ENCODE measurements around the gene NET1. TPM values are rescaled to one million over a fixed set of nuclear protein-coding genes. Genes with fewer than 3 reads are reported as not detected.

Gene NET1
- total and polyA plus RNA-seq, 2 donors (not counting 3 experiments of a cell fraction or from before 2014, with no cell fraction given): 14.4 to 46.3 TPM

- H3K79me2 ChIP-seq (ENCODE audit: control insufficient read depth, insufficient read depth, low read length): no peaks in the 10 kb centered on the region
- CTCF ChIA-PET: interaction anchor here (1.1 to 1.2 kb wide), 2 partner anchors 9 to 139 kb away, joined by 3 to 4 read pairs; no protein-coding TSS in a partner anchor
- TF ChIP-seq POLR2A (IDR thresholded peaks at IDR 0.05; ENCODE audit: low read depth, low read length) (no peak), EZH2 (IDR thresholded peaks at IDR 0.05; ENCODE audit: borderline replicate concordance, low read depth, low read length, severe bottlenecking) (no peak), POLR2AphosphoS5 (IDR thresholded peaks at IDR 0.05; ENCODE audit: insufficient read depth, low read depth, low read length) (no peak), JUN (IDR thresholded peaks at IDR 0.05; ENCODE audit: borderline replicate concordance, insufficient read depth, insufficient read length, low read depth) (no peak), MAX (IDR thresholded peaks at IDR 0.05; ENCODE audit: insufficient read depth, insufficient read length) (no peak), MYC (IDR thresholded peaks at IDR 0.05; ENCODE audit: low read depth, low read length) (no peak), FOS (IDR thresholded peaks at IDR 0.05; ENCODE audit: borderline replicate concordance, insufficient read depth, low read length) (no peak), GATA2 (IDR thresholded peaks at IDR 0.05; ENCODE audit: insufficient read depth, insufficient read length, low read depth, low read length) (no peak), CTCF (IDR thresholded peaks at IDR 0.05; ENCODE audit: extremely low read depth in 1 of 2, insufficient read depth in 1 of 2, low read depth in 1 of 2, low read length in 2 of 2) (no peak)
- dilution Hi-C loops (cut with MboI; ENCODE audit: extremely low pct_ligation_motif_present, low sequenced_read_pairs) (no loop called here), intact Hi-C loops (cut with micrococcal nuclease) (no loop called here)
- no peak overlapping the region for H3K9ac ChIP-seq (replicated peaks; ENCODE audit: extremely low read depth, insufficient read depth, low read length)
- no peaks in the 10 kb centered on the region for H3K9me3 ChIP-seq (replicated peaks; ENCODE audit: control insufficient read depth, insufficient read depth, low read length)
- H3K4me1 ChIP-seq (ENCODE audit: control insufficient read depth, extremely low read depth, insufficient read depth, low read length): no peaks in the 10 kb centered on the region
- H3K27ac ChIP-seq (ENCODE audit: insufficient read depth, low read depth, low read length): no peak overlapping the region
- DNase-seq (ENCODE audit: low read depth, low spot score) (no peak), FAIRE-seq (no peak)
- H4K20me1 ChIP-seq (replicated peaks; ENCODE audit: control insufficient read depth, extremely low read depth, insufficient read depth, low read length): no peaks in the 10 kb centered on the region
- POLR2A ChIA-PET: no interaction called here
- H3K27me3 ChIP-seq (ENCODE audit: control insufficient read depth in 2 of 2, insufficient read depth in 2 of 2, low read length in 2 of 2): peaks cover 0 to 2% of the 10 kb centered on the region in 2 experiments
- no TSS peak for BruUV-seq (replicated peaks)
- no peaks in the 10 kb centered on the region for H3K9me1 ChIP-seq (replicated peaks; ENCODE audit: control insufficient read depth, extremely low read depth, insufficient read depth, low read length)
- no peak overlapping the region for H3K4me2 ChIP-seq (ENCODE audit: insufficient read depth, low read length)
- H3K4me3 ChIP-seq (replicated peaks in 1 of 3; ENCODE audit: insufficient read depth in 1 of 3, low read depth in 1 of 3, low read length in 3 of 3): no peak overlapping the region
- no peak overlapping the region for H2AFZ ChIP-seq (ENCODE audit: low read depth, low read length)
- H3K36me3 ChIP-seq (ENCODE audit: control insufficient read depth in 2 of 2, extremely low read depth in 1 of 2, insufficient read depth in 2 of 2, low read length in 2 of 2): no peaks in the 10 kb centered on the region
Measured at GRCh38 chr10:5484205-5484604, 71.8 kb downstream of the NET1 start.
